Measurements from ENCODE around the gene OR10A6.

OR10A6 gene, protein sequence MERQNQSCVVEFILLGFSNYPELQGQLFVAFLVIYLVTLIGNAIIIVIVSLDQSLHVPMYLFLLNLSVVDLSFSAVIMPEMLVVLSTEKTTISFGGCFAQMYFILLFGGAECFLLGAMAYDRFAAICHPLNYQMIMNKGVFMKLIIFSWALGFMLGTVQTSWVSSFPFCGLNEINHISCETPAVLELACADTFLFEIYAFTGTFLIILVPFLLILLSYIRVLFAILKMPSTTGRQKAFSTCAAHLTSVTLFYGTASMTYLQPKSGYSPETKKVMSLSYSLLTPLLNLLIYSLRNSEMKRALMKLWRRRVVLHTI

DNA sequence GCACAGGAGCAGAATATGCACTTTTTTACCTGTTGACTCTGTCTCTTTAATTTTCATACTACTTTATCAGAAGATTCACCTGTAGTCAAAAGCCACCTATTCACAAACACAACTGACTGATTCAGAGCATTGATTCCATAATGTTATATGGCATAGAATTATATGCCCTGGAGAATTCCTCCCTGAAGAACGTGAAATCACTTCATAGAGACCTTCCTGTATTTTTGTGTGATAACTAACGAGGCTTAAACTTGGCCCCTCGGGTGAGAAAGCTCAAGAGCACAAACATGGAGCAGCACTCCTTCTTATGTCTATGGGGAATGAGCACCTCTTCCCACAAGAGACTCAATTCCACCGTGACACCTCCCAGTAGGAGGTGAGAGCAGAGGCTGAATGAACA, at the start of gene OR10A6:
OR10A6 (minus strand) TSS at position 101 of the 400 bp plus-strand sequence. CDS start 2,606 bp downstream, outside the sequence.
- DNase-seq = no peak

DNA sequence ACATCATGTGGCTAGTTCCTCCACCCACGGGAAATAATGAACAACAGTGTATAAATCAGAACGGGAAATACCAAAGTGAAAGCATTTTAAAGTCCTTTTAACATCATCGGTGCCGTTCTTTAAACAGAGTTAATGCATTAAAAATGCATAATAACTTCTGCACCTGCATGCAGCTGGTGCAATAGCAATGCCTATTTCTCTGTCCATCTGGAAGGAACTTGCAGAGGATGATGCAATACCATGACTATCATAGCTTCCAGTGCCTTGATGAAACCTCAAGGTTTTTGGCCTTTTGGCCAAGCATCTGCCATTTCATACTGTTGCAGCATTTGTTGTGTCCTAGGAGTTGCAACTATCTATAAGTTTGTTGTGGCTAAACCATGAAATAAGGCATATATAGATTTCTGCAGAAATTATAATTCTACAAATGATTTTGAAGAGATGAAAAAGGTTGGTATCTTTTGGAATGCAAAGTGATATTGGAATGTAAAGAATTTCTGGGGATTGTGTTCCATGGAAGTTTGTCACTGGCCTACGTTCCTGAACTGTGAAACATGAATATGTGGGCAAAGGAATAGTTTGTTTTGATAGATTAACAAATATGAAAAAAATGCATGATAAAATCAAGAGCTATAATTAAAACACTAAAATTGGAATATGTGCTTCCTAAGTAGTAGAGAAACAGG, 46.3 kb upstream of the OR10A6 start:
- DNase-seq = no peak

DNA sequence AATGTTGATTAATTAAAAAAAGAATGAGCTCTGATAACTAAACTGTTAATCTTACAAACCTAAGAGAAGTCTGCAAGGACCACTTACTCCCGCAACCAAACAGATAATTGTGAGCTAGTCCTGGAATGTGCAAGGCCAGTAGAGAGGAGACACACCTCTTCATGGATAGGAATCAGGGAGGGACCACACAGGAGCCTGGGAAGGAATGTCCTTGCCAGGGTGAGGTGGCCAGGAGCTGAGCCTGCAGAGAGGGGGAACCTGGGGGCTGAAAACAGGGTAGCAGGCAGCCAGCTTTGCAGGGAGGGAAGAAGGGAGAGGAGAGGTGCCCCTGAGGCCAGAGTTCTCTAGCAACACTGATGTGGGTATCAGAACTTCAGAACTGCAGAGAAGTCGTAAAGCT, 43.6 kb upstream of the OR10A6 start:
- no peak for DNase-seq

DNA sequence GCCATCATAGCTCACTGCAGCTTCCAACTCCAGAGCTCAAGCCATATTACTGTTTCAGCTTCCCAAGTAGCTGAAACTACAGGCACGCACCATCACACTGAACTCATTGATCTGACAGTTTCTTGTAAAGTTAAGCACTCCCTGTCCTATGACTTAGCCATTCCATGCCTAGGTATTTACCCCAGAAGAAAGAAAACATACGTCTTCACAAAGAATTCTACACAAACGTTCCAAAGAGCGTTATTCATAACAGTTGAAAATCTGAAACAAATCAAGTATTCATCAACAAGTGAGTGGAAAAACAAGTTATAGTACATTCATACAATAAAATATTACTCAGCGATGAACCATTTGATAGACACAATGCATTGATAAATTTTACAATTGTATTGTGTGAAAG, 41.9 kb upstream of the OR10A6 start:
- DNase-seq = no peak

DNA sequence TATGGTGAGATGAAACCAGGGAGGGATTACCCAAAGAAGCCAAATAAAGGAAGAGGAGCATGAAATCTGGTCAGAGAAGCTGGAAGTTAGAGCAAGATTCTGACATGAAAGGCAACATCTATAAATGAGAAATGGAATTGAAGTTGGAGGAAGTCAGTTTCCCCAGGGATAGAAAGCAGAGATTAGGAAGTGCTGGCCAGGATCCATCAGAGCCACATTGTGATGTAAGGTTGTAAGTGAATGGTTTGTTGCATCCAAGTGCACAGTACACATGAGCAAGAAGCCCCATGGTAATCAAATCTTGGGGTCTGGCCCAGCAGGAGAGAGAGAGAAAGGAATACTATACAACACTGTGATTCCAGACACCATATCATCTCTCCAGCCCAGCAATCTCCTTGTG, 40.8 kb upstream of the OR10A6 start:
- DNase-seq = no peak

DNA sequence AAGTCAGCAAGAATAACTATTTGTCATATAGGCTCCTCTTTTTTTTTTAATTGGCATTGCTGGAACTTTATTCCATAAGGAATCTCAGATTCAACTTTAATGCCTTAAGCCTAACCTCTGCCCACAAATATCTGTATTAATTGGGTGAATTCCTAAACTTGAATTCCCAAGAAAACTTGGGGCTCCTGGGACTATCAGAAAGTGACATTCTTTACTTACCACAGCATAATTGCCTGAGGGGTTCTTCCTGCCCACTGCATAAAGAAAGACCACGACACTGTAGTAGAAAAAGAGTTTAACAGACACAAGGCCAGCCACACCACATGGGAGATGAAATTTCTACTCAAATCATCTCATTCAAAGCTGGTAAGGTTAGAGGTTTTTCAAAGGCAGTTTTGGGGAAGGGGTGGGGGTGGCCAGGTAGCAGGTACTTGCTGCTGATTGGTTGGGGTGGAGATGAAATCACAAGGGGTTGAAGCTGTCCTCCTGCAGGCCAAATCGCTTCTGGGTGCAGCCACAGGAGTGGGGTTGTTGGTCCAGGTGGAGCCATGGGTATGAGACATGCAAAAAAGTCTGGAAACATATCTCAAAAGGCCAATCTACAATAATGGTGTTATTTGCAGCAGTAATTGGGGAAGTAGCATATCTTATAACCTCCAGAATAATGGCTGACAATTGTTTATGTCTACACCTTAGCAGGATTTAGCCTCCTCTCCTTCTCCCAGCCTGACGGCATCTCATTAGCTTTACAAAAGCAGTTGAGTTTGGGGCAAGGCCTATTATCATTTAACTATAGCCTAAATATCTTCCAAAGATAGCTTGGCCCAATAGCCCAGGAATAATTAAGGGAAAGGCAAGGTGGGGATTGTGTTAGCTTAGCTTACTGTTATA, 38.9 kb upstream of the OR10A6 start:
- DNase-seq = no peak

DNA sequence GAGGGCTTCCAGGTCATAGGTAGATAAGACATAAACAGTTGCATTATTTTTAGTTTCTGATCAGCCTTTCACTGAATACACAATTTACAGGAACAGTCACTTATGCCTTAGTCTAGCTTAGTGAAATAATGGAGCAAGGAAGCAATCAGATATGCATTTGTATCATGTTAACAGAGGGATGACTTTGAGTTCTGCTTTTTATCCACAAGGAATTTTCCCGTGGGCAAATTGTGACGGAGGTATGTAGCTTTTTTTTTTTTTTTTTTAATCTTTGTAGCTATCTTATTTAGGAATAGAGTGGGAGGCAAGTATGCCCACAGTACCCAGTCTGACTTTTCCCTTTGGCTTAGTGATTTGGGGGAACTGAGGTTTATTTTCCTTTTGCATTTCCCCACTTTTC, 37.6 kb upstream of the OR10A6 start:
- no peak for DNase-seq

DNA sequence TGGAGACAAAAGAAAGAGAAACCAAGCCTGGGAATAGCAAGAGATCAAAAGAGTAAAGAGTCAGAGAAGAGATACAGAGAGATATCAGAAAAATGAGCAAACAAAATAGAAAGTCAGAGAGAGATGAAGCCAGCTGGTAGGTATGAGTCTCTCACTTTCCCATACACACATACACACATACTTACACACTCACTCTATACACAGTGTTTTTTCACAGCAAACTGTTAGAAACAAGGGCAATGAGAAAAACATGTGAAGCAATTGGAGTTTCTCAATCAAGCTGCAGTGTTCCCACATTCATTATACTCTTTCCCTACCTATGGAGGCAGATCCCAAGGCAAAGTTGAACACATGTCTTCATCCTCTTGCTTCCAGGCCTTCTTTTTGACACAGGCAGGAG, 36.8 kb upstream of the OR10A6 start:
- no peak for DNase-seq

DNA sequence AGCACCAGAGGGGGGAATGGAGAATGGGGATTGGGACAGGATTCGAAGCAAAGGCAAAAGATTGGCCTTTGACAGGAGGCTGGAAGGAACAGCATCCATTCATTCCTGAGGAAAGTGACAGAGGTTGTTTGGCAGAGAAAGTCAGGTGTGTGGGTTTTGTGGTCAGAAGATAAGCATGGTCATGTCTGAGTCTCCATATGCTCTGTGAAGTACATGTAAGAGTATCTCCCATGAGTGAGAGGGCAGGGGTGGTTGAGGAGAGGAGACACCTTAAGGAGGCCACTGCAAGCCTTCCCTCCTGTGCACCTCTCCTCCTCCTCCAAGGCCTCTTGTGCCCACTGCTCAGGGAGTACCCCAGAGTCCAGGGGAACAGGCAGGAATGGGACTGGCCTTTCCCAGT, 36.0 kb upstream of the OR10A6 start:
- DNase-seq = no peak

DNA sequence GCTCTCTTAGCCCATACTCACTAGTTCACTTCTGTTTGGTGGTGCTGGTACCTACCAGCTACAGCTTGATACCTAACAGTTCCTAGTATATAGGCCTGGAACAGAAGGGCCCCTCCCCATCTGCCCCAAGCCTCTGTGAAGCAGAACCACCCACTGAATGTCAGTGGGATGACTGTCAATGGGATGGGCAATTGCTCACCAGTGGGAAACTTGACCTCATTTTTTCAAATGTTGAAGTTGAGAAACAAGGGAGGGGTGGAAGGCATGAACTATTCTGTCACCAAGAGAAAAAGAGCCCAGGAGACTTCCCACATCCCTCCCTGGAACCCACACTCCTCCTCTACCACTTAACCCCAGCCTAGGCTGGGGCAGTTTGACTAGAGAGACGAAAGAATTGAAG, 34.3 kb upstream of the OR10A6 start, which contains the start of gene NLRP10:
NLRP10 (minus strand) TSS at position 62 of the 400 bp plus-strand sequence. CDS start 1,952 bp downstream, outside the sequence.
- DNase-seq = no peak

DNA sequence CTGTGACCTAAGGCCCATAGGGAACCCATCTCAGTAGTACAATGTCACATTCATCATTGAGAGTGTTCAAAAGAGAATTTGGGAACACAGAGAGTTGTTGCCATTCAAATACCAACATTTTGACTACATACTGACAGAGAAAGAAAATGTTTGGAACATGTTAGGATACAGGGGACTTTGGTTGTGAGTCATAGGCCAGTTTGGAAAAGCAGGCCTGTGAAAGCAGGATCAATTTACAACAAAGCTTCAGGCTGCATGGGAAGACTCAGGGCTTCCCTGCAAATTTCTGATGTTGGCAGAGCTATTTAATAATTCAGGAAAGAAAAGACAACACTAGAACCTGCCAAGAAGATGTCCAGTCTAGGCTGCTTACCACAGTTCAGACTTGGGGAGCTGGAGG, 33.8 kb upstream of the OR10A6 start:
- no peak for DNase-seq

DNA sequence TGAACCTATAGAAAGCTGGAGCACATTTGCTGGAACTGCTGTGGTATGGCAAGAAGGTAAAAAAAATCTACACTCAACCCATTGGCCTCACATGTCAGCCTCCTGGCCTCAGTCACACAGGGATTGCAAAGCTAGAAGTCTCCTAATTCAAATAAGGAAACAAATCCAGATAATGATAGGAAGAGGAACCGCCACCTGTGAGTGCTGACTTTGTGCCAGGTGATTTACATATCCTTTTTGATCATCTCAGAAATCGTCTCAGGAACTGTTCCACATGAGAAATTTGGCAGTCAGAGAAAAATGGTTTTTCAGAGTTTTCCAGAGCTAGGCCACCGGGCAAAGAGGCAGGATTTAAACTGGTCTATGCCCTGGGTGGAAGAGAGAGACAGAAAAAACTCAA, 33.2 kb upstream of the OR10A6 start:
- no peak for DNase-seq

DNA sequence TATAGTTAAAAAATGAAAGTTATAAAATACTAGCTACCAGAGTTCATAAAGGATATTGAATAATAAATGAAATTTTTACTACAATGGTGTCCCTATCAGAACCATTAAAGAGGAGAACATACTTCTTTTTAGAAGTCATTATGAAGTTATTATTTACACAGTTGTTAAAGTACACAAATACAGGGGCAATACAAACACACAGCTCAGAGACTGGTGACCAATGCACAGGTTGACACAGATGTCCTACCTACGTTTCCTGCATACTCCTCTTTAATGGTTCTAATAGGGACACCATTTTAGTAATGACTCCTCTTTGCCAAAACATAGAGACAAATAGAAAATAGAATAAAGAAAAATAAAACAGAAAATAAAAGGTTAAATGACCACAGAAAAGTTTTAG, 24.1 kb upstream of the OR10A6 start:
- no peak for DNase-seq

DNA sequence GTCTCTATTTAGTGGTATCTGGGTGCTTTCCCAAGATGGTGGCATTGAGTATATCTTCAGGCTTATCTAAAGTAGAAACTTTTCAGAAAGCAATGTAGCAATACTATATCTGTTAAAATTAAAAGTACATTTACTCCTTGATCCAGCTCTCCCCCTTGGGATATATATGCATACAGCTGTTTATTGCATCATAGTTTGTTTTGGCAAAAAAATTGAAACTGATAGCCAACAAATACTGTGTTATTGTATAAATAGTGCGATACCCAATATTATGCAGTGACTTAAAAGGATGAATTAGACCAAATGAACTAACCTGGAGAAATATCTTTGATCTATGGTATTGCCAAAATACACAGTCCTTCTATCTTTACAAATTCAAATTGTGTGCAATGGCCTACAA, 18.9 kb upstream of the OR10A6 start:
- no peak for DNase-seq

DNA sequence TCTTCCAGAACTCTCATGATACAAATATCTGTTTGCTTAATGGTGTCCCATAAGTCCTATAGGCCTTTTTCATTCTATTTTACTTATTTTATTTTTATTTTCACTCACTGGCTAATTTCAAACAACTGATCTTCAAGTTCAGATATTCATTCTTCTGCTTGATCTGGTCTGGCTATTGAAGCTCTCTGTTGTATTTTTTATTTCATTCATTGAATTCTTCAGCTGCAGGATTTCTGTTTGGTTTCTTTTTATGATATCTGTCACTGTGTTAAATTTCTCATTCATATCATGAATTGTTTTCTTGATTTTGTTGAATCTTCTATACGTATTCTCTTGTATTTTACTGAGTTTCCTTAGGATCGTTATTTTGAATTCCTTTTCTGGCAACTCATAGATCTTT, 13.1 kb upstream of the OR10A6 start:
- no peak for DNase-seq

DNA sequence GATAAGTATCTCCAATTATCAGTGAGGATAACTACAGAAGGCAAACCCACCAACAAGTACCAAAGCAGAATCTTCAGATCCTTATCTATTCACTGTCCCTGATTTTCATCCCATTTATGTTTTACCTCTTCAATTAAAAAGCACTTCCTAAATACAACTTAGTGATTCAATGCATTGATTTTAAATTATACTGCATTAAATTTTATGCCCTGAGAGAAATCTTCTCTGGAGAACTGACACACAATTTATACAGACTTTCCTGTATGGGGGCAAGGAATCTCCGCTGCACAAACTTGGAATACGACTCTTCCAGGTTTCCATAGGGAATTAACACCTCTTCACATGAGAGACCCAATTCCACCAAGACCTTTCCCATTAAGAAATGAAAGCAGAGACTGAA, 10.5 kb upstream of the OR10A6 start, which contains the start of gene OR10A3:
OR10A3 (minus strand) TSS at position 101 of the 400 bp plus-strand sequence. CDS start 2,188 bp downstream, outside the sequence.
- no peak for DNase-seq

DNA sequence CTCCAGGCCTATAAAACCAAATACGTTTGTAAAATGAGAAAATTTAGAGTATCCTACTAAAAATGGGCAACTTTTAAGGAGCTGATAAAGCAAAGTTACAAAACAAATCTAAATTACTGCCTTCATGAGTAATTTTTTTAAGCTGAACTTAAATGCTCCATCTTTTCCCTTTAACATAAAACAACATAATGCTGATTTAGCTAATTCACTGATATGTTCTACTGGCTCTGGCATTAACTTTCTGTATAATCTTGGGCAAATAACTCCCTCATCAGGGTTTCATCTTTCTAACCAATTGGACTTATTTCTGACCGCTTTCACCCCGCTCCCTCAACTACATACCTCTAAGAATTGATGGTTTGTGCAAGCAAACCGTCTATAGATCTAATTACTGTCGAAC, 10.1 kb upstream of the OR10A6 start:
- no peak for DNase-seq

DNA sequence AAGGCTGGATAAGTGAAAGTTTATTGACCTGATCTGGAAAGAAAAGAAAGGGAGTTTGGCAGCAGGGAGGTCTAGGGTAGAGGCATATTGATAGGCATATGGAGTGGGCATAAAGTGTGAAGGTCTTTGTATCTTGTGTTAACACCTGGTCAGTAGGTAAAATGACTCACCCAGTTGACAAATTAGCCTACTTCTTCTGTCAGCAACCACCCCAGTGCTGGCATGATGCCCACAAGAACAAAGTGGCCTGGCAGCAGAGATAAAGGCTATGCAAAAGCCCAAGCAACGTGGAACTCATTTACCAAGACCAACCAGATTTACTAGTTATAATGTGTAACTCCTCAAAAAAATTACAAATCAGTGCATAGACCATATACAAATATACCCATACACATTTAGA, 5.5 kb upstream of the OR10A6 start:
- no peak for DNase-seq

DNA sequence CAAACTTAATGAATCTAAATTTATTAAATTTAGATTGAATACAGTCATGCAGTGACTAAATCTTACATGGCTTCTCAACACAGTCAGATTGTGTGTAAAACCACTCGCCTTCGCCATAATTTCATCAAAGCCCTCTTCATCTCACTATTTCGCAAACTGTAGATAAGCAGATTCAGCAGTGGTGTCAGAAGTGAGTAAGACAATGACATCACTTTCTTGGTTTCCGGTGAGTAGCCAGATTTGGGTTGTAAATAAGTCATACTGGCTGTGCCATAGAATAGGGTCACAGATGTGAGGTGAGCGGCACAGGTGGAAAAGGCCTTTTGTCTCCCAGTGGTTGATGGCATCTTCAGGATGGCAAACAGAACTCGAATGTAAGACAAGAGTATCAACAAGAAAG, 3.4 kb downstream of the OR10A6 start:
- no peak for DNase-seq

DNA sequence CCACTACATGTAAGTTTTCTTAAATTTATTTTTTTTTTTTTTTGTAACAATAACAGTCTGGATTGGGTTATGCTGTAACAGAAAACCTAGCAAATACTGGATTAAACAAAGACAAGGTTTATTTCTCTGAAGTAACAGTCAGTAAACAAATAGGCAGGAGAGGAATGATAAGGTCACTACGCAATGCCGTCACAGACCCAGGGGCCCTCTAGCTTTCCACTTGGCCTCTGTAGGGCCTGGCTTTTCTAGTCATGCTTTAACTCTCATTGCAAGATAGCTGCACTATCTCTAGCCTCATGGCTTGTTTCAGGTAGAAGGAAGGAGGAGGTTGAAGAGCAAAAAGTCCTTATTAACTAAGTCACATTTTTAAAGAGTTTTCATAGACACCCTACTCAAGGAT, 6.5 kb downstream of the OR10A6 start:
- no peak for DNase-seq

DNA sequence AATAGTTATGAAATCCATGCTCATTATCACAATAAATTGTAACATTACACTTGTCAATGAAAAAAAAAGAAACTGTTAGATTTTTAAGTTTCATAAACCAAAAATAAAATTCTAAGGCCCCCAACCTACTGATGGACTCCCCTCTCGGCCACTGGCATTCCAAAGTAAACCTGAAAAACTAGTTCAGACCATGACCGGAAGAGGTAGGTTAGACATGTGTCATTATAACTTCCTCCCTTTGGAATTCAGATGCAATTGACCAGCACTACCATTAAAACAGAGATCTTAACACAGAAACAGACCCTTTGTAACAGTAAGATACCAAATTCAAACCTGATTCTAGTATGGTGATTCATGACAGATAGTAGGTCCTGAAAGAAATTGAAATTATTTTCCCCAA, 12.9 kb downstream of the OR10A6 start:
- DNase-seq = no peak

DNA sequence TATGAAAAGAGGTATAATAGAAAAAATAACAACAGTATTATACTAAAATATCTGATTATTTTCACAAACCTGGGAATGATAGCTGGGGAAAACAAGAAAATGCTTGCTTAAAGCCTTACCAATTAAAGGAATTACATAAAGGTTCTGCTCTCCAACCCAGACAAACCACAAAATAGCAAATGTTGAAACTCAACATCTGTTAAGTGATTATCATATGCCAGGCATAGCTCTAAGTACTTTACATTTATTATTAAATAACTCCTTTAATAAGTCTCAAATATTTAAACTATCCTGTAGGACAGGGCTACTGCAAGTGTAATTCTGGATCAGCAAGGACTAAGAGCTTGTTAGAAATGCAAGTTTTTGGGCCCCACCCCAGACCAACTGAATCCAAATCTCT, 20.1 kb downstream of the OR10A6 start:
- DNase-seq = no peak

DNA sequence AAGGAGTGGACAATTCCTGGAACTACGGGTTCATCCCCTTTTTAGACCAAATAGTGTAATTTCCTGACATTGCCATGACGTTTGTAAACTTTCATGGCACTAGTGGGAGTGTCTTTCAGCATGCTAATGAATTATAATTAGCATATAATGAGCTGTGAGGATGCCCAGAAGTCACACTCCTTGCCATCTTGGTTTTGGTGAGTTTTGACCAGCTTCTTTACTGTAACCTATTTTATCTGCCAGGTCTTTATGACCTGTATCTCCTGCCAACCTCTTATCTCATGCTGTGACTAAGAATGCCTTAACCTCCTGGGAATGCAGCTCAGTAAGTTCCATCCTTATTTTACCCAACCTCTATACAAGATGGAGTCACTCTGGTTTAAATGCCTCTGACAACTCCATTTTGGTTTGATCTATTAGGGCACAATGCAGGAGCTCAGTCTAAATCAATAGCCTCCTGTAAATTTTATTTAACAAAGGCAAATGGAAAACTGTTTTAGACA, 20.7 kb downstream of the OR10A6 start:
- no peak for DNase-seq
